HUES6 (cell line): ENCODE results near the gene CHMP1A.
A peak's percentile ranks its signal among the peaks of the same experiment; 100 is the strongest.
"Not testable (repeated sequence)": the region's sequence is repeated elsewhere in the genome, so short reads cannot be mapped to it uniquely, and the experiment has no call there.

Source experiments
- H3K27ac ChIP-seq: 2 replicates; pipeline ENCODE4 v1.7.0; 2013; ENCODE audit warnings: low read depth, mild to moderate bottlenecking, low read length, inconsistent platforms
- H3K27me3 ChIP-seq: 2 replicates; pipeline ENCODE4 v1.6.1; 2013; ENCODE audit warnings: low read length; ENCODE audit not compliant: control insufficient read depth, insufficient read depth
- H3K36me3 ChIP-seq: 2 replicates; pipeline ENCODE4 v1.6.1; 2013; ENCODE audit warnings: low read length; ENCODE audit not compliant: control insufficient read depth, insufficient read depth
- H3K4me1 ChIP-seq: 2 replicates; pipeline ENCODE4 v1.6.1; 2013; ENCODE audit warnings: low read length; ENCODE audit not compliant: control insufficient read depth, insufficient read depth
- H3K4me3 ChIP-seq: 2 replicates; pipeline ENCODE4 v1.5.1; 2013; ENCODE audit warnings: low read depth, low read length
- H3K9ac ChIP-seq: one replicate; pipeline ENCODE4 v1.6.1; 2013; ENCODE audit warnings: mild to moderate bottlenecking, low read length
- H3K9me3 ChIP-seq: 2 replicates; pipeline ENCODE4 v1.6.1; 2013; ENCODE audit warnings: low read depth, low read length; ENCODE audit not compliant: control insufficient read depth, insufficient read depth

CHMP1A gene

DNA sequence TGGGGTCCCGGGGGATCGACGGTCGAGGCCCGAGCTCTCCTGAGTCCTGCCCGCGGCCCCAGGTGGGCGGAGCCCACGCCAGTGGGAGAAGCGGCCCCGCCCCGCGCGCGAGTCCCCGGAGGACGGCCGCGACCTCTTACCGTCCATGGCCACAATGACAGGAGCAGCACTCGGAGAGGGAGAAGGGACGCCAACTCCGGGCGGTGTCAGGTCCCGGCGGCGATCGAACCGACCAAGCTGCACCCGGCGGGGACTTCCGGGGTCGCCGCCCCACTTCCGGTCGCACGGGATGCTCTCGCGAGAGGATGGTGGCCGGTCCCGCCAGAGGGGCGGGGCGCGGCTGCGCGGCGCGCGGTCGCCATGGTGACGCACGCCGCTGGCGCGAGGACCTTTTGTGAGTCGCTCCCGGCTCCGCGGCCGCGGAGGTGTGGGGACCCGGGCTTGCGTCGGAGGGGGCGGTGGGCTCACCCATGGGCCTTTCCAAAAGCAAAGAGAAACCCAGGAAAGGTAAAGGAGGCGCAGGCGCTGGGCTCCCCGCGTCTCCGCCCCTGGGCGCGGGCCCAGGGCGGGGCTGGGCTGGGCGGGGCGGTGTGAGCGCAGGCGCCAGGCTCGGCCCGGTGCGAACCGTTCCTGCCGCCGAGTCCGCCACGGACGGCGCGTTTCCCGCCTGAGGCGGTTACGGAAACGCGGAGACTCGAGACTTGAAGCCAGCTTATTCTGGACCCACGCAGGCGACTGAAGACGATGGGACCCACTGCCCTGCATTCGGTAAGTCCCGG, at the start of gene CHMP1A, which contains the start of gene SPATA33:
Gene CHMP1A (minus strand): TSS at position 267 of the 779 bp plus-strand sequence. CDS start 120 bp downstream, at position 147.
Gene SPATA33 (plus strand): TSS at position 395 of the 779 bp plus-strand sequence. CDS start 76 bp downstream, at position 471.
- H3K9ac ChIP-seq = peak within 1 kb of the TSS; percentile 94
- peak within 1 kb of the TSS; percentile 70; the same call in 1 of the 2 replicates for H3K27ac ChIP-seq
- H3K27me3 ChIP-seq = no peaks in the 10 kb centered on the region
- H3K36me3 ChIP-seq = peaks cover 41% of the 10 kb centered on the region
- H3K9me3 ChIP-seq = no peaks in the 10 kb centered on the region
- peaks cover 12% of the 10 kb centered on the region for H3K4me1 ChIP-seq
- peak within 1 kb of the TSS; percentile 100 for H3K4me3 ChIP-seq

DNA sequence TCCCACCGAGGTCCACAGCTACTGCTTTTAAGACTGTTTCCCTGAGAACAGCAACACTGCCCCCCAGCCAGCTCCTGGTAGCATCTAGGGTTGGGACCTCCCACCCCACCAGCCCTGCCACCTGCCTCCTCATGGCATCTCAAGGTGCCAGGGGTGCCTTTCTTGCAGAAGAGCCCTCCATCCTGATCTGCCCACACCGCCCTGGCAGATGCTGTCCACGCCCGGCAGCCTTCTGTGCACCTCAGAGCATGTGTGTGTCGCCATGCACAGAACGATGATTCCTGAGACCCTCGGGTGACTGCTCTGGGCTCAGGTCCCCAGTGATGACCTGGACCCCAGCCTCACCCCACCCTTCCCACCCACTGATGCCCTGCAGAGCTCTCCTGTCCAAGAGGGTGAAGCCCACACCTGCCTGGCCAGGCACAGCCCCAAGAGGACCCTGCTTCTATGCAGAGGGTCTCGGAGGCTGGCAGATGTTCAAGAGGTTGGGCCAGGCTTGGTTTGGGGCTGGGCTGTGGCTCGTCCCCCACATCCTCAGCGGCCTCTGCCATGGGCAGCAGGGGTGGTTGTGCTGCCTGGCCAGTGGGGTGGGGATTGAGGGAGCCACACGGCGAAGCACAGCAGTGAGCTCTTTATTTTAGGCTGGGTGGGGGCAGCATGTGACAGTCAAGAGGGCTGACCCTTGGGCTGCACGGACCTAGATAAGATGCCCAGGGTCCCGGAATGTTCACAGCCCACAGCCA, 49.2 kb upstream of the CHMP1A start:
- Histone ChIP-seq H3K36me3 (no peaks in the 10 kb centered on the region), H3K4me3 (no peak overlapping the region), H3K27ac (no peak overlapping the region), H3K27me3 (peaks cover 12% of the 10 kb centered on the region), H3K9ac (no peak overlapping the region), H3K9me3 (no peaks in the 10 kb centered on the region), H3K4me1 (peaks cover 20% of the 10 kb centered on the region)

DNA sequence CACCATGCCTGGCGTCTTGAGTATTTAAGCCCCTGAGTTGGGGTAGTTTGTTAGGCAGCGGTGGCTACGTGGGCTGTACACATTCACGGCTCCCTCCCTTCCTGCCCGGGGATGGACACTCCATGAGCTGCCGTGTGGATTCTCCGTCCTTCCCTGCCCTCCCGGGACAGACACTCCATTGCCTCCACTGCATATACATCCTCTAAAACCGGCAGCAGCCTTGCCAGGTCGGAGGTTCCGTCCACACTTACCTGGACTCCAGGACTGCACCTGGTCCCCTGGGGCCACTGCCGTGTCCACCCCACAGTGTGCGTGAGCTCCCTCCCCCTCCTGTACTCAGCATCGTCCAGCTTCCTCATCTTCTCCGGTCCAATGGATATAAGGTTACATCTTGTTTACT, 47.5 kb upstream of the CHMP1A start:
- Histone ChIP-seq H3K36me3 (no peaks in the 10 kb centered on the region), H3K4me3 (no peak overlapping the region), H3K9me3 (no peaks in the 10 kb centered on the region), H3K9ac (no peak overlapping the region), H3K27ac (no peak overlapping the region), H3K27me3 (peaks cover 12% of the 10 kb centered on the region), H3K4me1 (peaks cover 15% of the 10 kb centered on the region)

DNA sequence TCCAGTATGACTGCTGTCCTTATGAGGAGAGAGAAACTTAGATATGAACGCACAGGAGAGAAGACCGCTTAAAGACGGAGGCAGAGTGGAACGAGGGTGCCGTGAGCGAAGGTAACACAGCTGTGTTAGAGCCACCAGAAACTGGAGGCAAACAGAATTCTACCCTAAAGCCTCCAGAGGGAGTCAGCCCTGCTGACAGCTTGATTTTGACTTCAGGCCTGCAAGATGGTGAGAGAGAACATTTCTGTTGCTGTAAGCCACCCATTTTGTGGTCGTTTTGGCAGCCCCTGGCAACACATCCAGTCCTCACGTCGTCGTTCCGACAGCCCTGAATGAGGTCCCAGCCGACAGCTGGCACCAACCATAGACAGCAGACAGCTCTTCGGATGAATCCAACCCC, 46.8 kb upstream of the CHMP1A start:
- H3K36me3 ChIP-seq = no peaks in the 10 kb centered on the region
- no peak overlapping the region for H3K4me3 ChIP-seq
- H3K4me1 ChIP-seq = peaks cover 12% of the 10 kb centered on the region
- H3K27ac ChIP-seq = no peak overlapping the region
- H3K27me3 ChIP-seq = peaks cover 12% of the 10 kb centered on the region
- no peak overlapping the region for H3K9ac ChIP-seq
- H3K9me3 ChIP-seq = no peaks in the 10 kb centered on the region

DNA sequence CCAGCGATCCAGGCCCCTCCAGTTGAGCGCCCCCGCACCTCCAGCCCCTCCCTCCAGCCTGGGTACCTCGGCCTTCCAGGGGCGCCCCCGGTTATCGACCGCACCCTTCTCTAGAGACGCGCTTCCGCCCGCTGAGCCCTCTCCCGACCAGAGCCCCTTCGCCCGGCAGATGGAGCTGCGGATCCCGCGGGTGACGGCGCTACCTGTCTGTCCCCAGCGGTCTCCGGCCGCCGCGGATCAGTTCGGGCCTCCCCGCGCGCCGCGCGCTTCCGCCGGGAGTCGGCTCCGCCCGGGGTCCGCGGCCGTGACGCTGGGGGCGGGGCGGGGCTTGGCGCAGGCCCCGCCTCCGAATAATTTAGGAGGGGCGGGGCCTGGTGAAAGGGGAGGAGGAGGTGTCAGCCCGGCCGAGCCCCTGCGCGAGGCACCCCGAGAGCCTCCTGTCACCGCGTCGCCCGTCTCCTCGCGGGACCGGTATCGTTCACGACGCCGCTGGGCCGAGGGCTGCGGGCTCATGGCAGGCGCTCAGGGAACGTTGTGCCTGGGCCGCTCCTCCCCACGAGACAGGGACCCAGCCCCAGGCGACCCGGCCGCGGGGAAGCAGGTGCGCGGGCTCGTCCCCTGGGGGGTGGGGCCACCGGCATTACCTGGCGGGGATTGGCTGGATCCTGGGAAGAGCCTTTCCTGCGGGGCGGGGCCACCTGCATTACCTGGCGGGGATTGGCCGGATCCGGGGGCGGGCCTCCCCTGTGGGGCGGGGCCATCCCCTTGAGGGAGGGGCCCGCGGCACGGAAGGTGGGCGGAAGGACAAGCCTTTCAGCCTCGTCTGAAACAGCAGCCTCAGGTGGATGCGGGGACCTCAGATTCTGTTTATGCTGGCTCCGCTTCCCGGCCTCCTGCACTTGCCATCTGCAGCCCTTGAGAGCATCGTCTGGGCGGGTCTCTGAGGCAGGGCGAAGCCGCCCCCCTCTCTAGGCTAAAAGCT, 44.2 kb upstream of the CHMP1A start, which contains the start of gene SPATA2L:
Gene SPATA2L (minus strand): TSS at position 281 of the 982 bp plus-strand sequence. CDS start 473 bp downstream, outside the sequence.
- Histone ChIP-seq H3K27ac (peak within 1 kb of the TSS; percentile 41; the same call in 1 of the 2 replicates), H3K4me3 (peak within 1 kb of the TSS; percentile 96), H3K36me3 (peaks cover 14% of the 10 kb centered on the region), H3K9ac (peak within 1 kb of the TSS; percentile 73), H3K4me1 (peaks cover 8% of the 10 kb centered on the region), H3K9me3 (no peaks in the 10 kb centered on the region), H3K27me3 (peaks cover 8% of the 10 kb centered on the region)

DNA sequence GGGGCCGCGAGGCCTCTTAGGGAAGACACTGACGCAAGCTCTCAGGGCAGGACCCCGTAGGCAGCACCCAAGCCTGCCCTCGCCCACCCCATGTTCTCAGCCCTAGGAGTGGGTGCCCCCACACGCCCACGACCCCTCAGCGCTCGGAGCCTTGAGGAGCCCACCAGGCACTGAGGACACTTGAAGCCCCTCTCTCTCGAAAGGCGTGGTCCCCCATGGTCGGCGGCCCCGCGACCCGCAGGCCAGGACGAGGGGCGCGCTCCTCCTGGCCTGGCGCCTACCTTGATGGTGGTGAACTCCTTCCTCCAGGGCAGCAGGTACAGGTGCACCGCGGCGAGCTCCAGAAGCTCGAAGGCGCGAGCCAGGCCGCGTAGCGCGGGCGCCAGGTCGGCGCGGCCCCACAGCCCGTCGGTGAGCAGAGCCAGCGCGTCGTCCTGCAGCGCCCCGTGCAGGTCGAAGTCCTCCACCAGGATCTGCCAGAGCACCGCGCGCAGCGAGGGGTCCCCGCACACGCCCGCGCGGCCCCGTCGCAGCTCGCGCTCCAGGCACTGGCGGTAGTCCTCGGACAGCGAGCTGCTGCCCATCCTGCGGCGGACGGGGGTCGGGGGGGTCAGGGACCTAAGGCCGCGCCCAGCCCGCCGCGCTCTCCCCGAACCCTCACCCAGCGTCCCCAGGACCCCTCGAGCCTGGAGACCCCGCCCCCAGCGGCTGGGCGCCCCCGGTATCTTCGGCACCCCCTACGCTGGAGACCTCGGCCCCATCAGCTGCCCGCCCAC, 43.3 kb upstream of the CHMP1A start:
- H3K27ac ChIP-seq = peak overlapping the region; percentile 41; the same call in 1 of the 2 replicates
- H3K4me3 ChIP-seq = peak overlapping the region; percentile 96
- peak overlapping the region; percentile 73 for H3K9ac ChIP-seq
- peaks cover 8% of the 10 kb centered on the region for H3K27me3 ChIP-seq
- peaks cover 20% of the 10 kb centered on the region for H3K36me3 ChIP-seq
- H3K9me3 ChIP-seq = no peaks in the 10 kb centered on the region
- H3K4me1 ChIP-seq = peaks cover 8% of the 10 kb centered on the region

DNA sequence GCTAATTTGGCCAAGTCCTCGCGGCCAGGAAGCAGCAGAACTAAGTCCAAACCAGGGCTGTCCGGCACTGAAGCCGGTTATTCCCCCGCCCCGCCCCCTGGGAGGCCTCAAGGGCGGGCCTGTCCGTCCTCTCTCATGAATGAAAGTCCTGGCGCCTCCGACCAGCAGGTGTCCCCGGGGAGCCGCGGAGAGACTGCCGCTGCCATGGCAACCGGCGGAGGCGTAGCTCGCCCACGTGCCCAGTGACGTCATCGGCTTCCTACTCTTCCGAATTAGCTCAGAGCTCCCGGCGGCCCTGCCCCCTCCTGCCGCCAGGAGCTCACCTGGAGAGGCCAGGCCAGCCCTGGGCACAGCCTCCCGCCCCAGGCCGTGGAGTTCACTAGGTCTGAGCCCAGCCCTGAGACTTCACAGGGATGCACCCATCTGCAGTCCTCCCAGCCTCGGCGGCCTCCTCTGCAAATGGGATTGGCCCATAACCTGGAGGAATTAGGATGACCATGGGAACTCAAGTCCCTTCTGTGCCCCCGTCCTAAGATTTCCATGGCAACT, 42.7 kb upstream of the CHMP1A start:
- Histone ChIP-seq H3K27me3 (peaks cover 8% of the 10 kb centered on the region), H3K4me1 (peaks cover 8% of the 10 kb centered on the region), H3K27ac (peak overlapping the region; percentile 41; the same call in 1 of the 2 replicates), H3K36me3 (peaks cover 27% of the 10 kb centered on the region), H3K4me3 (peak overlapping the region; percentile 96), H3K9ac (peak overlapping the region; percentile 73), H3K9me3 (no peaks in the 10 kb centered on the region)

DNA sequence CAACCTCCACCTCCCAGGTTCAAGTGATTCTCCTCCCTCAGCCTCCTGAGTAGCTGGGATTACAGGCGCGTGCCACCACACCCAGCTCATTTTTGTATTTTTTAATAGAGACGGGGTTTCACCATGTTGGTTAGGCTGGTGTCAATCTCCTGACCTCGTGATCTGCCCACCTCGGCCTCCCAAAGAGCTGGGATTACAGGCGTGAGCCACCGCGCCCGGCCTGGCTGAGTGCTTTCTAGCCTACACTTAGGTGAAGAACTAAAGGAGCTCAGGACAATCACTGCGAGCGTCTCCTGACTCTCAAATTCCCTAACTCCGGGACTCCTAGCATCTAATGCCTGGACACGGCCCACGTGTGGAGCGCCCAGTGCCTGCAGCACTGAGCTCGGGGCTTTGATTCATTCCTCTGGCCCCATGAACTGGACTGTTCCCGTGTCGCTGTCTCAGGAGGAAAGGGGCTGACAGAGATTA, 42.2 kb upstream of the CHMP1A start:
- H3K9ac ChIP-seq, H3K27me3 ChIP-seq, H3K27ac ChIP-seq, H3K9me3 ChIP-seq, H3K4me1 ChIP-seq: not testable (repeated sequence)
- H3K4me3 ChIP-seq = peak overlapping the region; percentile 47
- H3K36me3 ChIP-seq = peaks cover 31% of the 10 kb centered on the region

DNA sequence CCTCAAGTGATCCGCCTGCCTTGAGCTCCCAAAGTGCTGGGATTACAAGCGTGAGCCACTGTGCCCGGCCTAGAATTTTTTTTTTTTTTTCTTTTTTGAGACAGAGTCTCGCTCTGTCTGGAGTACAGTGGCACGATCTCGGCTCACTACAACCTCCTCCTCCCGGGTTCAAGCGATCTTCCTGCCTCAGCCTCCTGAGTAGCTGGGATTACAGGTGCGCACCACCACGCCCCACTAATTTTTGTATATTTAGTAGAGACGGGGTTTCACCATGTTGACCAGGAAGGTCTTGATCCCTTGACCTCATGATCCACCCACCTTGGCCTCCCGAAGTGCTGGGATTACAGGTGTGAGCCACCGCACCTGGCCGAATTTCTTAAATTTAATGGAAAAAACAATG, 41.2 kb upstream of the CHMP1A start:
- not testable (repeated sequence) for H3K9ac ChIP-seq, H3K27ac ChIP-seq, H3K9me3 ChIP-seq, H3K27me3 ChIP-seq, H3K4me1 ChIP-seq, H3K4me3 ChIP-seq
- H3K36me3 ChIP-seq = peaks cover 40% of the 10 kb centered on the region
